ENCODE data around the gene SLC13A2. TPM values are rescaled to one million over a fixed set of nuclear protein-coding genes. Genes with fewer than 3 reads are reported as not detected.

SLC13A2 gene
- total and polyA plus RNA-seq, 10 donors, result 0.03 TPM; not detected in 9

DNA sequence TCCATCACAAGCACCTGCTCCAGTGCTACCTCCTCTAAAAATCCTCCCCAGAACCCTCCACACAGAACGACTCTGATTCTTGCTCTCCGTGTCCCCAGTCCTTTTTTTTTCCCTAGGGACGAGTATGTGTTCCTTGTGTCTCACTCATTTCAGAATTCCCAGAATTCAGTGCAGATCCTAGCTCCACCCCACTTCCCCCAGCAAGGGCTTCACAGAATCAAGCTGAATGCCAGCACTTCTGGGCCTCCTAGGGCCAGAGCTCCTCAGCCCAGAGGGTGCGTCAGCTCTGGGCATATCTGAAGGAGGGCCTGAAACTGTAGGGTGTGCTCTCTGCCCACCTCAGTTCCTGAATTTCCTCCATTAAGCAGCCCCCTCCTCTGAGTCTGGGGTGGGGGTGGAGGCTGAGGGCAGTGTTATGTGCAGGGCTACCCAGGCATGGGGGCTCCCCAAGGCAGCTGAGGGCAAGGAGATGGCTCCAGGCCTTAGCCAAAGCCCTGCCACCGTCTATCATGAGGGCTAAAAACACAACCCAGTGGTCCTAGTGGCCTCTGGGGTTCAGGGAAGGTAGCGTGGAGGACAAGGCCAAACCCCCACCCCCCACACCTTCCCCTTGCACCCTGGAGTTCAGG, 72.5 kb downstream of the SLC13A2 start:
- Histone ChIP-seq H3K36me3 (peaks cover 0 to 20% (median 14%) of the 10 kb centered on the region in 6 donors), H3K4me1 (peaks cover 29 to 44% (median 41%) of the 10 kb centered on the region in 6 donors), H3K9me3 (no peaks in the 10 kb centered on the region), H3K27ac (no peak overlapping the region), H3K4me3 (no peak overlapping the region), H3K27me3 (replicated peaks in 1 of 7) (no peaks in the 10 kb centered on the region)
- intact Hi-C loops (cut with DNase I; ENCODE audit: low total_unique reads), result loop anchor here (5.0 kb wide), 1 partner anchor 66 kb away; the partner anchor contains the start of gene RSKR
- peak; percentile 61 for DNase-seq
- TF ChIP-seq POLR2A (IDR thresholded peaks at IDR 0.05) (no peak), POLR2AphosphoS5 (IDR thresholded peaks at IDR 0.05) (peak in 1 of 3 donors; percentile 7)
- TF ChIP-seq, protein P1, sequence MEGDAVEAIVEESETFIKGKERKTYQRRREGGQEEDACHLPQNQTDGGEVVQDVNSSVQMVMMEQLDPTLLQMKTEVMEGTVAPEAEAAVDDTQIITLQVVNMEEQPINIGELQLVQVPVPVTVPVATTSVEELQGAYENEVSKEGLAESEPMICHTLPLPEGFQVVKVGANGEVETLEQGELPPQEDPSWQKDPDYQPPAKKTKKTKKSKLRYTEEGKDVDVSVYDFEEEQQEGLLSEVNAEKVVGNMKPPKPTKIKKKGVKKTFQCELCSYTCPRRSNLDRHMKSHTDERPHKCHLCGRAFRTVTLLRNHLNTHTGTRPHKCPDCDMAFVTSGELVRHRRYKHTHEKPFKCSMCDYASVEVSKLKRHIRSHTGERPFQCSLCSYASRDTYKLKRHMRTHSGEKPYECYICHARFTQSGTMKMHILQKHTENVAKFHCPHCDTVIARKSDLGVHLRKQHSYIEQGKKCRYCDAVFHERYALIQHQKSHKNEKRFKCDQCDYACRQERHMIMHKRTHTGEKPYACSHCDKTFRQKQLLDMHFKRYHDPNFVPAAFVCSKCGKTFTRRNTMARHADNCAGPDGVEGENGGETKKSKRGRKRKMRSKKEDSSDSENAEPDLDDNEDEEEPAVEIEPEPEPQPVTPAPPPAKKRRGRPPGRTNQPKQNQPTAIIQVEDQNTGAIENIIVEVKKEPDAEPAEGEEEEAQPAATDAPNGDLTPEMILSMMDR (IDR thresholded peaks at IDR 0.05 in 8 of 11, conservative IDR thresholded peaks at IDR 0.05 in 3 of 11), result no peak
- 69 to 88% (median 82%) methylated on average over 6 of the region's 6 CpGs for WGBS, 5 donors

DNA sequence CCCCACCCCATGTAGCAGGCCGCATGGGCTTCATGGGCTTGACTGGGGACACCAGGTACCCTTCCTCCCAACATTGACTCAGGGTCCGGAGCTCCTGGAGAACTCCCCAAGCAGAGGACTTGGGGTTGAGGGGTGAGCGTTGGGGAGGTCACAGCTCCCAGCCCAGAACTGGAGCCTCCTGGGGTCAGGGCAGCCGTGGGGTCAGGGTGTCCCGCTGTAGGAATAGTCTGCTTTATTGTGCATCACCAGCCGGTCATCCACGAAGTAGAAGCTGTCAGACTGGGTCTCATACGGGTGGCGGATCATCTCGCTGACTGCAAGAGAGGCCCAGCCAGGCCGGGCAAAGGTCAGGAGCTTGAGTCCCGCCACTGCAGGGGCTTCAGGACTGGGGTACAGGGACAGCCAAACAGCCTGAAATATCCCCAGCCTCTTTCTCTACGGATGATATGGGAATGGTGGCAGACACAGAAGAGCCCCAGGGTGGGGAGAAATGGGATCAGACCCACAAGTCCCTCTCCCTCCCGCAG, 73.7 kb downstream of the SLC13A2 start:
- Histone ChIP-seq H3K27ac (peak overlapping the region; percentile 58 to 90 (median 86)), H3K36me3 (peaks cover 0 to 20% (median 14%) of the 10 kb centered on the region in 6 donors), H3K4me3 (peak overlapping the region in 1 of 8 donors; percentile 51), H3K9me3 (no peaks in the 10 kb centered on the region), H3K27me3 (replicated peaks in 1 of 7) (no peaks in the 10 kb centered on the region), H3K4me1 (peaks cover 38 to 57% (median 52%) of the 10 kb centered on the region in 6 donors)
- DNase-seq, result peak; percentile 81
- intact Hi-C loops (cut with DNase I; ENCODE audit: low total_unique reads), result loop anchor here (5.0 kb wide), 1 partner anchor 65 kb away; the partner anchor contains the start of gene RSKR
- 82 to 87% (median 86%) methylated on average over 8 to 14 of the region's 14 CpGs for WGBS, 5 donors
- TF ChIP-seq POLR2A (IDR thresholded peaks at IDR 0.05) (no peak), POLR2AphosphoS5 (IDR thresholded peaks at IDR 0.05) (no peak)
- TF ChIP-seq, protein P1 (IDR thresholded peaks at IDR 0.05 in 8 of 11, conservative IDR thresholded peaks at IDR 0.05 in 3 of 11), result no peak

Other genes starting within 250 kb of the SLC13A2 start
- gene TMEM97, start 154.4 kb upstream of the SLC13A2 start, total RNA-seq, result 1 to 10 TPM; 3.1 to 7.3 (median 5.8) TPM
- 1 to 10 TPM; 1.5 to 3.2 (median 2.0) TPM for gene TMEM97, start 154.4 kb upstream of the SLC13A2 start, polyA plus RNA-seq
- 10 to 100 TPM; 28.4 to 52.2 (median 31.1) TPM for gene IFT20, start 138.2 kb upstream of the SLC13A2 start, total RNA-seq
- 10 to 100 TPM; 46.8 to 52.8 (median 52.1) TPM for gene IFT20, start 138.2 kb upstream of the SLC13A2 start, polyA plus RNA-seq
- gene TNFAIP1, start 137.9 kb upstream of the SLC13A2 start, total RNA-seq, result 100 to 1,000 TPM in 4 of 7 donors, 10 to 100 TPM in 3; 83.8 to 154 (median 108) TPM
- gene TNFAIP1, start 137.9 kb upstream of the SLC13A2 start, polyA plus RNA-seq, result 10 to 100 TPM; 15.2 to 34.2 (median 16.3) TPM
- gene POLDIP2, start 116.1 kb upstream of the SLC13A2 start, total RNA-seq, result 10 to 100 TPM; 45.6 to 62.6 (median 49.0) TPM
- gene POLDIP2, start 116.1 kb upstream of the SLC13A2 start, polyA plus RNA-seq, result 10 to 100 TPM; 27.8 to 47.1 (median 38.7) TPM
- not detected for gene SEBOX, start 108.4 kb upstream of the SLC13A2 start, total RNA-seq
- gene SEBOX, start 108.4 kb upstream of the SLC13A2 start, polyA plus RNA-seq, result not detected
- 1 to 10 TPM in 4 of 7 donors, under 1 TPM in 3; 0.84 to 4.0 (median 1.7) TPM for gene VTN, start 103.3 kb upstream of the SLC13A2 start, total RNA-seq
- gene VTN, start 103.3 kb upstream of the SLC13A2 start, polyA plus RNA-seq, result 1 to 10 TPM; 1.2 to 1.8 (median 1.4) TPM
- 10 to 100 TPM; 25.9 to 48.7 (median 39.9) TPM for gene SARM1, start 102.0 kb upstream of the SLC13A2 start, total RNA-seq
- 10 to 100 TPM in 1 of 3 donors, 1 to 10 TPM in 2; 4.7 to 17.1 (median 6.3) TPM for gene SARM1, start 102.0 kb upstream of the SLC13A2 start, polyA plus RNA-seq
- gene SLC46A1, start 67.4 kb upstream of the SLC13A2 start, total RNA-seq, result 10 to 100 TPM; 18.9 to 28.9 (median 24.6) TPM
- gene SLC46A1, start 67.4 kb upstream of the SLC13A2 start, polyA plus RNA-seq, result 1 to 10 TPM; 2.1 to 4.8 (median 2.3) TPM
- gene FOXN1, start 32.7 kb downstream of the SLC13A2 start, total RNA-seq, result not detected
- gene FOXN1, start 32.7 kb downstream of the SLC13A2 start, polyA plus RNA-seq, result not detected
- 10 to 100 TPM; 41.5 to 76.0 (median 65.7) TPM for gene UNC119, start 79.0 kb downstream of the SLC13A2 start, total RNA-seq
- 10 to 100 TPM; 52.9 to 68.6 (median 59.1) TPM for gene UNC119, start 79.0 kb downstream of the SLC13A2 start, polyA plus RNA-seq
- gene PIGS, start 97.9 kb downstream of the SLC13A2 start, total RNA-seq, result 10 to 100 TPM; 43.7 to 77.6 (median 56.4) TPM
- gene PIGS, start 97.9 kb downstream of the SLC13A2 start, polyA plus RNA-seq, result 10 to 100 TPM; 13.3 to 21.4 (median 17.6) TPM
- gene ALDOC, start 103.3 kb downstream of the SLC13A2 start, total RNA-seq, result 10 to 100 TPM; 18.1 to 64.4 (median 40.3) TPM
- 10 to 100 TPM; 16.9 to 24.8 (median 19.1) TPM for gene ALDOC, start 103.3 kb downstream of the SLC13A2 start, polyA plus RNA-seq
- 10 to 100 TPM in 5 of 7 donors, 1 to 10 TPM in 2; 6.2 to 19.7 (median 14.3) TPM for gene SPAG5, start 125.4 kb downstream of the SLC13A2 start, total RNA-seq
- 10 to 100 TPM in 2 of 3 donors, 1 to 10 TPM in 1; 9.6 to 18.0 (median 14.9) TPM for gene SPAG5, start 125.4 kb downstream of the SLC13A2 start, polyA plus RNA-seq
- gene RSKR, start 140.5 kb downstream of the SLC13A2 start, total RNA-seq, result 10 to 100 TPM; 11.6 to 30.9 (median 19.3) TPM
- 1 to 10 TPM; 2.1 to 4.5 (median 2.8) TPM for gene RSKR, start 140.5 kb downstream of the SLC13A2 start, polyA plus RNA-seq
- gene BLTP2, start 171.5 kb downstream of the SLC13A2 start, total RNA-seq, result 100 to 1,000 TPM; 143 to 193 (median 149) TPM
- gene BLTP2, start 171.5 kb downstream of the SLC13A2 start, polyA plus RNA-seq, result 10 to 100 TPM; 11.8 to 25.2 (median 14.6) TPM
- 10 to 100 TPM; 43.1 to 54.5 (median 48.7) TPM for gene SDF2, start 188.3 kb downstream of the SLC13A2 start, total RNA-seq
- 10 to 100 TPM; 28.7 to 38.3 (median 35.2) TPM for gene SDF2, start 188.3 kb downstream of the SLC13A2 start, polyA plus RNA-seq
- 10 to 100 TPM; 68.5 to 91.2 (median 78.7) TPM for gene SUPT6H, start 188.6 kb downstream of the SLC13A2 start, total RNA-seq
- 10 to 100 TPM; 11.6 to 29.7 (median 24.0) TPM for gene SUPT6H, start 188.6 kb downstream of the SLC13A2 start, polyA plus RNA-seq
- 1 to 10 TPM; 4.3 to 8.5 (median 6.6) TPM for gene PROCA1, start 238.2 kb downstream of the SLC13A2 start, total RNA-seq
- 10 to 100 TPM in 2 of 3 donors, 1 to 10 TPM in 1; 6.0 to 14.5 (median 12.8) TPM for gene PROCA1, start 238.2 kb downstream of the SLC13A2 start, polyA plus RNA-seq
- gene RAB34, start 244.2 kb downstream of the SLC13A2 start, total RNA-seq, result 100 to 1,000 TPM in 1 of 7 donors, 10 to 100 TPM in 6; 31.4 to 111 (median 49.4) TPM
- gene RAB34, start 244.2 kb downstream of the SLC13A2 start, polyA plus RNA-seq, result 10 to 100 TPM; 45.6 to 59.5 (median 56.6) TPM
- gene RPL23A, start 246.3 kb downstream of the SLC13A2 start, total RNA-seq, result 1,000 to 10,000 TPM in 4 of 7 donors, 100 to 1,000 TPM in 3; 571 to 2,010 (median 1,472) TPM
- gene RPL23A, start 246.3 kb downstream of the SLC13A2 start, polyA plus RNA-seq, result 1,000 to 10,000 TPM; 2,562 to 3,144 (median 3,044) TPM

All from spleen (tissue), 11 donors.